GM03348 (cell line): ENCODE results near the gene JOSD2.
A peak's percentile ranks its signal among the peaks of the same experiment; 100 is the strongest.
"Not testable (repeated sequence)": the region's sequence is repeated elsewhere in the genome, so short reads cannot be mapped to it uniquely, and the experiment has no call there.

ENCODE experiments used
- DNase-seq: peaks from one replicate; pipeline ENCODE4 v3.0.0; 2012; ENCODE audit warnings: low spot score

Gene JOSD2

GRCh38 chr19:50477751-50478515 lies 33.1 kb downstream of the JOSD2 start:
- no peak for DNase-seq

GRCh38 chr19:50476907-50477238 lies 34.1 kb downstream of the JOSD2 start:
- no peak for DNase-seq

- peak; percentile 99 for DNase-seq
These were observed 34.6 kb downstream of the JOSD2 start, which contains the start of the genes EMC10 and GARIN5A for GRCh38 chr19:50476224-50476906. Gene EMC10, plus strand, starts transcription at chr19:50476507. Its CDS starts 38 bp downstream, at chr19:50476545. Gene GARIN5A, minus strand, starts transcription at chr19:50476848. Its CDS starts 460 bp downstream, at chr19:50476388.

GRCh38 chr19:50475736-50476223 lies 35.2 kb downstream of the JOSD2 start:
- DNase-seq, result no peak

- no peak for DNase-seq
These were observed 35.9 kb downstream of the JOSD2 start for GRCh38 chr19:50475101-50475568.

- not testable (repeated sequence) for DNase-seq
These were observed 37.7 kb downstream of the JOSD2 start for GRCh38 chr19:50473336-50473735.

GRCh38 chr19:50468818-50469217 lies 42.2 kb downstream of the JOSD2 start:
- DNase-seq, result no peak

- no peak for DNase-seq
These were observed 43.4 kb downstream of the JOSD2 start for GRCh38 chr19:50467566-50467965.

- no peak for DNase-seq
These were observed 44.3 kb downstream of the JOSD2 start for GRCh38 chr19:50466706-50467039.

GRCh38 chr19:50465986-50466705 lies 44.8 kb downstream of the JOSD2 start:
- peak; percentile 37 for DNase-seq

- DNase-seq, result no peak
These were observed 46.0 kb downstream of the JOSD2 start for GRCh38 chr19:50465000-50465399.

GRCh38 chr19:50464348-50464747 lies 46.6 kb downstream of the JOSD2 start:
- no peak for DNase-seq

- DNase-seq, result no peak
These were observed 48.0 kb downstream of the JOSD2 start for GRCh38 chr19:50462970-50463369.

GRCh38 chr19:50461066-50461875 lies 49.7 kb downstream of the JOSD2 start:
- DNase-seq, result peak; percentile 91

GRCh38 chr19:50460161-50460765 lies 50.7 kb downstream of the JOSD2 start:
- DNase-seq, result peak; percentile 45

GRCh38 chr19:50459638-50460037 lies 51.4 kb downstream of the JOSD2 start:
- DNase-seq, result no peak

- DNase-seq, result no peak
These were observed 51.9 kb downstream of the JOSD2 start for GRCh38 chr19:50459067-50459456.

GRCh38 chr19:50458396-50459066 lies 52.5 kb downstream of the JOSD2 start:
- peak; percentile 61 for DNase-seq

- DNase-seq, result no peak
These were observed 53.7 kb downstream of the JOSD2 start for GRCh38 chr19:50457300-50457699.
